Muscle layer of duodenum (tissue), 2 donors: ENCODE results near the gene PRKAA1.
"Not testable (repeated sequence)": the region's sequence is repeated elsewhere in the genome, so short reads cannot be mapped to it uniquely, and the experiment has no call there.

Source experiments
- H3K27ac ChIP-seq: one replicate; pipeline ENCODE4 v1.7.0; 2013; ENCODE audit warnings: mild to moderate bottlenecking, low read length
- H3K27me3 ChIP-seq: one replicate; pipeline ENCODE4 v1.7.0; 2013; ENCODE audit warnings: low read depth, mild to moderate bottlenecking, control low read depth, low read length
- H3K36me3 ChIP-seq, 2 donors: one replicate each; pipeline ENCODE4 v1.7.0; 2013; ENCODE audit warnings: low read length in 2 of 2, control low read depth in 1 of 2, mild to moderate bottlenecking in 1 of 2; ENCODE audit not compliant: insufficient read depth in 2 of 2, control insufficient read depth in 1 of 2
- H3K4me1 ChIP-seq, 2 donors: one replicate each; pipeline ENCODE4 v1.7.0; 2013; ENCODE audit warnings: low read length in 2 of 2, mild to moderate bottlenecking in 2 of 2, control low read depth in 1 of 2, moderate library complexity in 1 of 2; ENCODE audit not compliant: insufficient read depth in 2 of 2, control insufficient read depth in 1 of 2
- H3K4me3 ChIP-seq, 2 donors: one replicate each; pipeline ENCODE4 v1.7.0; 2013; ENCODE audit warnings: low read length in 2 of 2, low read depth in 1 of 2, mild to moderate bottlenecking in 1 of 2
- H3K9me3 ChIP-seq, 2 donors: one replicate each; pipeline ENCODE4 v1.7.0; 2013; ENCODE audit warnings: low read length in 2 of 2, control low read depth in 1 of 2, mild to moderate bottlenecking in 1 of 2; ENCODE audit not compliant: control insufficient read depth in 1 of 2
- donor health status: healthy.

Gene PRKAA1

DNA sequence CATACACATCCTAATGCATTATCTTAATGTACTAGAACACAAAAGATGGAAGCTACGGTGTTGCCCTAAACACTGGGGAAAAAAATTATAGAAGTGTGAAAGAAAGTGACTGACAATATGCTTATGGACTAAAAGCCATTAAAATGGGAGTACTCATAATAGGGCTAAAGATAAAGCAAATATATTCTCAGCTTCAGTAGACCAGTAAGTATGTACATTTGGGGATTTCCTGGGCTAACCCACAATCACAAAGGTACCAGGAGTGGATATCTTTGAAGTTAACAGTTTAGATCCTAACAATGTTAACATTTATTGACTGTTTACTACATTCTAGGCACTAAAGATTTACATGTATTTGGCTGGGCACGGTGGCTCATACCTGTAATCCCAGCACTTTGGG lies 81.6 kb downstream of the PRKAA1 start:
- Histone ChIP-seq H3K4me1 (no peaks in the 10 kb centered on the region), H3K27ac (no peak overlapping the region), H3K9me3 (no peaks in the 10 kb centered on the region), H3K4me3 (no peak overlapping the region), H3K36me3 (peaks cover 7 to 11% of the 10 kb centered on the region in 2 donors), H3K27me3 (no peaks in the 10 kb centered on the region)

DNA sequence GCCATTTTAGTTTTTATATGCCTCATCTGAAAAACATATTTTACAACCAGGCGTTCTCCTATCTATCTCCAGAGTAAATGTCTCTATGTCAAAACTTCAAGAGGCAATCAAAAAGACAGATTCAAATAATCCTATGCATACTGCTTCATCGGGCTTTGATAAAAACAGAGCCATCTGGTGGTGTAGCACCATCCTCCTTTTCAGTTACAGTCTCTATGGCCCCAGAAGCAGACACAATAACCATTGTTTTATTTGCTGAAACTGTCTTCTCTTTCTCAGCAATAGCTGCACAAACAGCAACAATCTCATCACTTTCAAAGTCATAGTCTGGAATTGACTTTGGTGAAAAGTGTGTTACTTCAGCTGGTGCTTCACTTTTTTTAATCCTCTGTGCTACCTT lies 82.2 kb downstream of the PRKAA1 start:
- H3K27ac ChIP-seq = no peak overlapping the region
- peaks cover 6 to 10% of the 10 kb centered on the region in 2 donors for H3K36me3 ChIP-seq

DNA sequence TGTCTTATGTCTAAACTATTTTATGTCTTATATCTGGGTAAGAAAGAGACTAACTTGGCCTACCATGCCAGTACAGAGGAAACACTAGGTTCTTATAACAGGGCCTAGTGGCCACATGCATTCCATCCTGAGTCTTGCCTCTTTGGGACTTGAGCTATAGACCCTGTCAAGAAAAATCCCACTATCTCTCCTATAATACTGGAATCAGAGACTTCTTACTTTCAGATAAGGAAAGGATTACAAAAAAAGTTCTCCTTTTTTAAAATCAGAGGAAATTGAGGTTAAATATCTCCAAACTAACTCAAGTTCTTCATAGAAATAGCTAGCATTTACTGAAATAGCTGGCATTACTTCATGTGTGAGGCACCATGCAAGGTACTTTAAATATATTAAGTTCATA lies 84.2 kb downstream of the PRKAA1 start:
- Histone ChIP-seq H3K36me3 (peaks cover 0 to 4% of the 10 kb centered on the region in 2 donors), H3K9me3 (no peaks in the 10 kb centered on the region), H3K27ac (no peak overlapping the region), H3K4me1 (no peaks in the 10 kb centered on the region), H3K4me3 (no peak overlapping the region), H3K27me3 (no peaks in the 10 kb centered on the region)

More for the DNA sequence above, 82.2 kb downstream of the PRKAA1 start:
- H3K27me3 ChIP-seq = no peaks in the 10 kb centered on the region
- H3K4me3 ChIP-seq = no peak overlapping the region
- H3K9me3 ChIP-seq = no peaks in the 10 kb centered on the region
- no peaks in the 10 kb centered on the region for H3K4me1 ChIP-seq

DNA sequence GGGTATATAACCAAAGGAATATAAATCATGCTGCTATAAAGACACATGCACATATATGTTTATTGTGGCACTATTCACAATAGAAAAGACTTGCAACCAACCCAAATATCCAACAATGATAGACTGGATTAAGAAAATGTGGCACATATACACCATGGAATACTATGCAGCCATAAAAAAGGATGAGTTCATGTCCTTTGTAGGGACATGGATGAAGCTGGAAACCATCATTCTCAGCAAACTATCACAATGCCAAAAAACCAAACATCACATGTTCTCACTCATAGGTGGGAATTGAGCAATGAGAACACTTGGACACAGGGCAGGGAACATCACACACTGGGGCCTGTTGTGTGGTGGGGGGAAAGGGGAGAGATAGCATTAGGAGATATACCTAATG lies 87.6 kb downstream of the PRKAA1 start:
- not testable (repeated sequence) for H3K4me3 ChIP-seq, H3K27me3 ChIP-seq, H3K9me3 ChIP-seq, H3K4me1 ChIP-seq, H3K36me3 ChIP-seq, H3K27ac ChIP-seq
